Cardiac fibroblast (primary cell): ENCODE results near the gene DAZL.
A peak's percentile ranks its signal among the peaks of the same experiment; 100 is the strongest.

ENCODE experiments used
- DNase-seq, 2 donors: peaks; one replicate each; pipeline versions ENCODE4 v3.0.0 to v3.0.0-alpha.2; 2010; ENCODE audit warnings: low read depth in 2 of 2
- H3K4me3 ChIP-seq, 2 donors: replicated peaks in 1 of 2; 1 replicate in 1 of 2; 2 replicates in 1 of 2; pipeline ENCODE4 v1.5.1; 2011; ENCODE audit warnings: low read depth in 2 of 2, low read length in 2 of 2, mild to moderate bottlenecking in 2 of 2, moderate library complexity in 1 of 2
- TF ChIP-seq, protein P1 (sequence below): IDR thresholded peaks from one replicate; pipeline ENCODE4 v1.5.1; 2011; ENCODE audit warnings: low read depth, mild to moderate bottlenecking, low read length, inconsistent platforms

Gene DAZL

DNA sequence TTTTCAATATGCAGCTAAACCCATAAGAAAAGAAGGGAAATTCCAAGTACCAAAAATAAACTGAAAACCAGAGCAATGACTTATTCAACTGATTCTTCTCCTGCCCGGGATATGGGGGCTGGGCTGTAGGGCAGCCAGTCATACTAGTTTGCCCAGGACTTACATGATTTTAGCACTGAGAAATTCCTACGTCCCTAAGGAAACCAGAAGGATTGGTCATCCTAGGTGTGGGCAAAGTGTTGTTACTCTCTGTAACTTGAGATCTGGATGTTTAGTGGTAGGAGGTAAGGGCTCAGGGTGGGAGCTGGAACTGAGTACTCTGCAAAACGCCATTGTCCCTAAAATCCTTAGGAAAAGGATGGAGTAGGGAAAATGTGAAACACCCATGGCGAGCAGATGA is 1.2 kb upstream of the DAZL start:
- TF ChIP-seq, protein P1, sequence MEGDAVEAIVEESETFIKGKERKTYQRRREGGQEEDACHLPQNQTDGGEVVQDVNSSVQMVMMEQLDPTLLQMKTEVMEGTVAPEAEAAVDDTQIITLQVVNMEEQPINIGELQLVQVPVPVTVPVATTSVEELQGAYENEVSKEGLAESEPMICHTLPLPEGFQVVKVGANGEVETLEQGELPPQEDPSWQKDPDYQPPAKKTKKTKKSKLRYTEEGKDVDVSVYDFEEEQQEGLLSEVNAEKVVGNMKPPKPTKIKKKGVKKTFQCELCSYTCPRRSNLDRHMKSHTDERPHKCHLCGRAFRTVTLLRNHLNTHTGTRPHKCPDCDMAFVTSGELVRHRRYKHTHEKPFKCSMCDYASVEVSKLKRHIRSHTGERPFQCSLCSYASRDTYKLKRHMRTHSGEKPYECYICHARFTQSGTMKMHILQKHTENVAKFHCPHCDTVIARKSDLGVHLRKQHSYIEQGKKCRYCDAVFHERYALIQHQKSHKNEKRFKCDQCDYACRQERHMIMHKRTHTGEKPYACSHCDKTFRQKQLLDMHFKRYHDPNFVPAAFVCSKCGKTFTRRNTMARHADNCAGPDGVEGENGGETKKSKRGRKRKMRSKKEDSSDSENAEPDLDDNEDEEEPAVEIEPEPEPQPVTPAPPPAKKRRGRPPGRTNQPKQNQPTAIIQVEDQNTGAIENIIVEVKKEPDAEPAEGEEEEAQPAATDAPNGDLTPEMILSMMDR, result no peak
- no peak for DNase-seq
- no peak overlapping the region for H3K4me3 ChIP-seq

DNA sequence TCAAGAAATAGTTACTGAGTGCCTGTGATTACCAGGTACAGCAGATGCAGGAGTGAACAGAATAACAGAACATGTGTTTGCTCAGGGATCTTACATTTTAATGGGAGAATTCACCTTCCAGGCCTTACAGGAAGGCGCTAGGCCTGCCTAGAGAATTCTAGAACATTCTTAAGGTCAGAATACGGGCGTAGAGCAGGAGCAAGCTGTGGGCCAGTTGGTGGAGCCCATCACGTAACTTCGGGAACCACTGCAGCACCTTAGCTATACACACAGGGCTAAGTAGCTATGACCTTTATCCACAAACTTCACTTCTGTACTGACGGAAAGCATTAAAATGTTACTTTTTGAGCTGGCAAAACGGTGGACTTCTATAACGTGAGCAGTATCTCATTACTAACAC is 743 bp upstream of the DAZL start:
- no peak overlapping the region for H3K4me3 ChIP-seq
- TF ChIP-seq, protein P1, result no peak
- no peak for DNase-seq

DNA sequence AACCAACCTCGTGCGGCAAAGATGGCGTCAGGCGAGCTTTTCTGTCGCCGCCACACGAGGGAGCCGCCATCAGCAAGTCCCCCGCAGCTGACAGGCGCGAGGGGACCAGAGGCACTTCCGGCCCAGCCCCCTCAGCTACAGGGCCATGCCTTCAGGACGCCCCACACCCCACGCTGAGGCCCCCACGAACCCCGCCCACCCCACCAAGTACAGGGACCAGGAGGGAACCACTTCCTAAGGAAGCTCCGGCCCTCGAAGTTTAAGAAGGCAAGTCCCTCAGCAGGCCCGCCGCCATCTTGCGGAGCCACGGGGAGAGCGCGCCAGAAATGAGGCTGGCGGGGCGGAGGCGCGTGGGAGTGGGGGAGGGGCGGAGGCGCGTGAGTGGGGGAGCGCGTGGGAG is 790 bp downstream of the DAZL start:
- TF ChIP-seq, protein P1, result no peak
- no peak for DNase-seq
- H3K4me3 ChIP-seq, result no peak overlapping the region

DNA sequence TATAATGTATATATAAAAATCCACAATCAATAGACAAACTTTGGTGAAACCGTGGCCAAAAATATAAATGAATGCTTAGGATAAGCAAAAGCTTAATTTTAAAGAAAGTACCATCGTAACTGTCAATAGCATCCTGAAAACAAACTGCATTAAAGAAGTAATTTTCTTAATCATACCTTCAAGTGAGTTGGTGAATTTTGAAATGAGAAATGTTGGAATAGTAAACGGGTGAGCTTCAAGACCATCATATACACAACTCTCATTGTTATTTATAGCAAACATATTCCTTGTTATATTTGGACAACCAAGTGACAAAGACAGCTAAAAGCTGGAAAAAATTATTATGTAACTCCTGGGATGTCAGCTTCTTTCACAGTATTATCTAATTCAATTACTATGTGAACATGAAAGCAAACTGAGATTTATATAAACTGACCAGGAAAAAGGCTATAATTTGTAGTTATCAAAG is 3.7 kb downstream of the DAZL start:
- TF ChIP-seq, protein P1, result no peak
- H3K4me3 ChIP-seq, result no peak overlapping the region
- no peak for DNase-seq

DNA sequence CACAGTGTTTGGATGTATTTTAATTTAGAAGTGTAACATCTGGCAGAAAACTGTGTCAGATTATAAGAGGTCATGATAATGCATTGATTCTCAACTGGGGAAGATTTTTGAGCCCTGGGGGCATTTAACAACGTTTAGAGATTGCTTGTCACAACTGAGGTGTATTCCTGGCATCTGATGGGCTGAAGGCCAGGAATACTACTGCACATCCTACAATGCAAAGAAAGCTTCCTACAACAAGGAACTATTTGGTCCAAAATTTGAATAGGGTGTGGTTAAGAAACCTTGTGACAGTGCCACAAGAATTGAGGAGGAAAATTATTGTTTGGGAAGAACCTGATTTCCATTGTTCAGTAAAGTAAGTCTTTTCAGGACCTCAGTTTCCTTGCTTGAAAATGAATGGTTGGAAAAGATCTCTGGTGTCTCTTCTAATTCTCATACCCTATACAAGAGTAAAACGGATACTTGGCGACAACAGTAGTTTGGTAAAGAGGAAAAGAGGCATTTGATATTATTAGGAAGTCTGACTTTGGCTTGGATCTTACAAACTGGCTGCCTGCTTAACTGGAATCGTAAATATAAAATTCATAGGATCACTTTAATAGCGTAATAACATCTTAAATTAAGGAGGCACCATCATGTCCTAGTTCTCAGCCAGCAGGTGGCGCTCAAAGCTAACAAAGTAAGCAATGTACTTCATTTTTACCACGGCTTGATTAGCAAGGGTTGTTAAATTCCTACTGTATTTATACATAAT is 4.3 kb downstream of the DAZL start:
- H3K4me3 ChIP-seq, result no peak overlapping the region
- peak; percentile 92 to 93 for DNase-seq
- TF ChIP-seq, protein P1, result peak; percentile 68

DNA sequence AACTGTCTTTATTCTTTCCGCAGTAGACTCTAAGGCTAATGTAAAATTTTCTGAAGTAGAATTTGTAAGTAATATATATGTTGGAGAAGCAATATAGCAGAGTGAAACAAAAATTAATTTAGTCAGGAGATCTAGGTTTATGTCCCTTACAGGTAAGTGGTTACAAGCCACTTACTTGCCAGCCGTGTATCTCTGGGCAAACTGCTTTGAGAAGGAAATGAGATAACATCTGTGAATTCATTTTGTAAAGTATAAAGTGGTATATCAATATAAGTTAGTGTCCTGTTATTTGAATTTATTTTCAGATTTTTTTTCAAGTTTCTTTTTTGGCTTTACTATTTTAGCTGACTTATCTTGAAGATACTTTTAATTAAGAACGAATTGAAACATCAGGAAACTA is 5.5 kb downstream of the DAZL start:
- TF ChIP-seq, protein P1, result no peak
- DNase-seq, result no peak
- no peak overlapping the region for H3K4me3 ChIP-seq
